CD14-positive monocyte (primary cell): ENCODE data around the gene LRTM2. TPM values are rescaled to one million over a fixed set of nuclear protein-coding genes. Genes with fewer than 3 reads are reported as not detected.

Experiments used
- DNase-seq, 3 donors: peaks; one replicate each; pipeline ENCODE4 v3.0.0-alpha.2; 2011 to 2022
- H2AFZ ChIP-seq: 2 replicates; pipeline ENCODE4 v1.6.0; 2012; ENCODE audit warnings: mild to moderate bottlenecking, low read depth, low read length, inconsistent platforms; ENCODE audit not compliant: insufficient read depth, poor library complexity, severe bottlenecking
- H3K27ac ChIP-seq, 2 donors: 1 replicate in 1 of 2; 2 replicates in 1 of 2; pipeline ENCODE4 v1.5.1; 2012 to 2013; ENCODE audit warnings: low read length in 2 of 2, control low read depth in 1 of 2, inconsistent platforms in 1 of 2, low read depth in 1 of 2, mild to moderate bottlenecking in 1 of 2
- H3K27me3 ChIP-seq, 2 donors: one replicate each; pipeline versions ENCODE4 v1.6.0 to v1.6.1; 2011 to 2013; ENCODE audit warnings: low read length in 2 of 2; ENCODE audit not compliant: control insufficient read depth in 2 of 2, insufficient read depth in 2 of 2
- H3K36me3 ChIP-seq, 2 donors: replicated peaks in 1 of 2; 1 replicate in 1 of 2; 2 replicates in 1 of 2; pipeline versions ENCODE4 v1.5.1 to v1.6.1; 2012 to 2013; ENCODE audit warnings: low read length in 2 of 2, control low read depth in 1 of 2, inconsistent platforms in 1 of 2, mild to moderate bottlenecking in 1 of 2; ENCODE audit not compliant: insufficient read depth in 2 of 2, control insufficient read depth in 1 of 2
- H3K4me1 ChIP-seq, 2 donors: 1 replicate in 1 of 2; 2 replicates in 1 of 2; pipeline versions ENCODE4 v1.5.1 to v1.6.1; 2012 to 2013; ENCODE audit warnings: low read length in 2 of 2, control low read depth in 1 of 2, inconsistent platforms in 1 of 2, mild to moderate bottlenecking in 1 of 2, moderate library complexity in 1 of 2; ENCODE audit not compliant: insufficient read depth in 2 of 2, control insufficient read depth in 1 of 2
- H3K4me2 ChIP-seq: replicated peaks from 2 replicates; pipeline ENCODE3; 2012; ENCODE audit warnings: low read length, moderate library complexity, mild to moderate bottlenecking; ENCODE audit not compliant: poor library complexity, severe bottlenecking; ENCODE audit errors: extremely low read depth
- H3K4me3 ChIP-seq, 3 experiments: fragments of 200-600 bp in 1 of 3; sonication (generic) in 1 of 3; replicated peaks in 1 of 3; 1 replicate in 2 of 3; 2 replicates in 1 of 3; pipeline ENCODE4 v1.5.1; 2011 to 2013; ENCODE audit warnings: low read length in 3 of 3, mild to moderate bottlenecking in 3 of 3, control low read depth in 2 of 3, low read depth in 2 of 3, inconsistent platforms in 1 of 3, moderate library complexity in 1 of 3
- H3K79me2 ChIP-seq: 2 replicates; pipeline ENCODE4 v1.6.0; 2012; ENCODE audit warnings: mild to moderate bottlenecking, control low read depth, inconsistent platforms, low read length, moderate library complexity; ENCODE audit not compliant: insufficient read depth
- H3K9ac ChIP-seq: 2 replicates; pipeline ENCODE4 v1.6.0; 2017; ENCODE audit warnings: low read length, mild to moderate bottlenecking; ENCODE audit not compliant: insufficient read depth, poor library complexity, severe bottlenecking
- H3K9me3 ChIP-seq, 2 donors: replicated peaks in 1 of 2; 1 replicate in 1 of 2; 2 replicates in 1 of 2; pipeline versions ENCODE4 v1.5.1 to v1.6.1; 2012 to 2013; ENCODE audit warnings: low read length in 2 of 2, control low read depth in 1 of 2; ENCODE audit not compliant: control insufficient read depth in 1 of 2, insufficient read depth in 1 of 2
- H4K20me1 ChIP-seq: 2 replicates; pipeline ENCODE4 v1.6.0; 2012; ENCODE audit warnings: mild to moderate bottlenecking, low read length, control low read depth, moderate library complexity; ENCODE audit not compliant: insufficient read depth
- H3K27ac Mint-ChIP-seq, 7 donors: one replicate each; pipeline ENCODE4 v1.8.0; 2020; ENCODE audit warnings: mild to moderate bottlenecking in 7 of 7, mixed read lengths in 7 of 7, moderate library complexity in 6 of 7, inconsistent platforms in 2 of 7
- H3K27me3 Mint-ChIP-seq, 3 donors: one replicate each; pipeline ENCODE4 v1.8.0; 2021 to 2022; ENCODE audit warnings: low read depth in 3 of 3, mild to moderate bottlenecking in 3 of 3, mixed read lengths in 3 of 3, moderate library complexity in 3 of 3, inconsistent platforms in 1 of 3
- H3K36me3 Mint-ChIP-seq, 2 donors: one replicate each; pipeline ENCODE4 v1.8.0; 2020; ENCODE audit warnings: mixed read lengths in 2 of 2, inconsistent platforms in 1 of 2, mild to moderate bottlenecking in 1 of 2
- H3K4me1 Mint-ChIP-seq: one replicate; pipeline ENCODE4 v1.8.0; 2020; ENCODE audit warnings: mild to moderate bottlenecking, mixed read lengths
- H3K4me3 Mint-ChIP-seq, 2 donors: one replicate each; pipeline ENCODE4 v1.8.0; 2020; ENCODE audit warnings: mild to moderate bottlenecking in 2 of 2, mixed read lengths in 2 of 2, moderate library complexity in 1 of 2
- H3K9me3 Mint-ChIP-seq, 7 donors: one replicate each; pipeline ENCODE4 v1.8.0; 2020 to 2022; ENCODE audit warnings: mixed read lengths in 7 of 7, mild to moderate bottlenecking in 6 of 7, moderate library complexity in 6 of 7, inconsistent platforms in 2 of 7
- CTCF ChIP-seq: fragments of 200-600 bp; IDR thresholded peaks from one replicate; pipeline ENCODE4 v1.8.0; 2022; ENCODE audit warnings: antibody characterized with exemption, mild to moderate bottlenecking
- WGBS: methylation state at CpG from one replicate; pipeline ENCODE4 v1.1.5; 2013; ENCODE audit warnings: missing lambda C conversion rate; ENCODE audit not compliant: insufficient coverage; 5-methylcytosine and 5-hydroxymethylcytosine counted together
- intact Hi-C, 2 donors: fragments of 100-400 bp; cut with micrococcal nuclease; formaldehyde crosslinking; loops; one replicate each; pipeline versions ENCODE4 v1.15.0 to v1.15.1; 2023
- polyA plus RNA-seq, 3 donors: library from polyadenylated mRNA; depleted of rRNA in 1 of 3; unstranded in 2 of 3; stranded (reverse) in 1 of 3; fragments of 300-500 nt in 2 of 3; fragments of >200 nt in 1 of 3; fragmentation: Illumina TruSeq in 2 of 3; gene quantifications; 1 replicate in 2 of 3; 2 replicates in 1 of 3; pipeline ENCODE4 v1.2.3, GENCODE V29; 2012 to 2021

The LRTM2 gene
- polyA plus RNA-seq, 3 donors = not detected

- DNase-seq = no peak
- intact Hi-C loops = no loop called here
- peaks cover 0 to 2% (median 0%) of the 10 kb centered on the region in 7 donors for H3K9me3 Mint-ChIP-seq
- no peaks in the 10 kb centered on the region for H3K79me2 ChIP-seq
- H3K27ac ChIP-seq = no peak overlapping the region
- no peaks in the 10 kb centered on the region for H3K9me3 ChIP-seq
- no peaks in the 10 kb centered on the region for H3K36me3 ChIP-seq
- no peak overlapping the region for H3K4me3 ChIP-seq
- H3K9ac ChIP-seq = no peak overlapping the region
- no peaks in the 10 kb centered on the region for H4K20me1 ChIP-seq
- no peaks in the 10 kb centered on the region for H3K36me3 Mint-ChIP-seq
- peaks cover 11 to 19% of the 10 kb centered on the region in 2 donors for H3K4me1 ChIP-seq
- no peak for TF ChIP-seq CTCF
- no peak overlapping the region for H3K4me3 Mint-ChIP-seq
- peaks cover 0 to 8% of the 10 kb centered on the region in 2 donors for H3K27me3 ChIP-seq
- no peak overlapping the region for H3K4me2 ChIP-seq
- 98% methylated on average over 5 of the region's 12 CpGs for WGBS
- peaks cover 25% of the 10 kb centered on the region for H3K4me1 Mint-ChIP-seq
- H3K27me3 Mint-ChIP-seq = peaks cover 4 to 14% (median 11%) of the 10 kb centered on the region in 3 donors
- H3K27ac Mint-ChIP-seq = no peak overlapping the region
- H2AFZ ChIP-seq = no peak overlapping the region
Observed at GRCh38 chr12:1837541-1838204, 17.3 kb downstream of the LRTM2 start.

- Histone ChIP-seq H4K20me1 (no peaks in the 10 kb centered on the region), H3K9ac (no peak overlapping the region), H2AFZ (no peak overlapping the region), H3K27ac (no peak overlapping the region), H3K27me3 (peaks cover 0 to 2% of the 10 kb centered on the region in 2 donors), H3K4me1 (peaks cover 14 to 22% of the 10 kb centered on the region in 2 donors), H3K9me3 (no peaks in the 10 kb centered on the region), H3K4me2 (no peak overlapping the region), H3K36me3 (no peaks in the 10 kb centered on the region), H3K79me2 (no peaks in the 10 kb centered on the region), H3K4me3 (no peak overlapping the region)
- no peak for DNase-seq
- intact Hi-C loops = no loop called here
- TF ChIP-seq CTCF = no peak
- H3K4me3 Mint-ChIP-seq = no peak overlapping the region
- H3K36me3 Mint-ChIP-seq = no peaks in the 10 kb centered on the region
- peak overlapping the region in 2 of 7 donors; percentile 15 to 63 for H3K27ac Mint-ChIP-seq
- H3K9me3 Mint-ChIP-seq = peaks cover 0 to 2% (median 0%) of the 10 kb centered on the region in 7 donors
- 77% methylated on average over 22 of the region's 26 CpGs for WGBS
- peaks cover 4 to 11% (median 9%) of the 10 kb centered on the region in 3 donors for H3K27me3 Mint-ChIP-seq
- peaks cover 28% of the 10 kb centered on the region for H3K4me1 Mint-ChIP-seq
Observed at GRCh38 chr12:1838205-1838993, 18.0 kb downstream of the LRTM2 start.
